Fibroblast of pulmonary artery (primary cell): ENCODE data around the gene ZNF777.
A peak's percentile ranks its signal among the peaks of the same experiment; 100 is the strongest.

Experiments used
- DNase-seq: peaks from one replicate; pipeline ENCODE4 v3.0.0-alpha.2; 2010; ENCODE audit warnings: low read depth
- H3K4me3 ChIP-seq: replicated peaks from 2 replicates; pipeline ENCODE4 v1.5.1; 2011; ENCODE audit warnings: low read depth, mild to moderate bottlenecking, control low read depth, low read length, moderate library complexity
- CTCF ChIP-seq: IDR thresholded peaks from 2 replicates; pipeline ENCODE4 v1.5.1; 2011; ENCODE audit warnings: mild to moderate bottlenecking, control low read depth, low read length, inconsistent platforms; ENCODE audit errors: missing control alignments

ZNF777 gene

DNA sequence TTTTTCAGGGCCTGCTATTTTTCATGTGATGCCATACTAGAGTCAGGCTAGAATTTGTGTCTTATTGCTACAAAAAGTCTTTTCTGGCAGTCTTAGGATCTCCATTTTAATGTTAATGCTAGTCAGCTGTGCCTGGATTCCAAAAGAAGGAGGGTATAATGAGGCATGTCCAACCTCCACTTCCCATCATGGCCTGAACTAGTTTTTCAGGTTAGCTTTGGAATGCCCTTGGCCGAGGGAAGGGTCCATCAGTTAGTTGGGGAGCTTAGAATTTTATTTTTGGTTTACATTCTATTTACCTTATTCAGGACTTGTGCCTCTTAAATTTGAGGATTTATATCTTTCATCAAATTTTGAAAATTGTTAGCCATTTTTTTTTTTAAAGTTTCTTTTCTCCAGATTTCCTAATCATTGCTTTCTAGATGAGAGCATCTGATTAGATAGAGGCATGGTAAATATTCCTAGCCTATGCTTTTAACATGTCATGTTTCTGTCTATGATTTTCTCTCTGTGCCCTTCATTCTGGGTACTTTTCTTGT, 6.5 kb upstream of the ZNF777 start:
- no peak for TF ChIP-seq CTCF
- no peak overlapping the region for H3K4me3 ChIP-seq
- DNase-seq, result no peak

DNA sequence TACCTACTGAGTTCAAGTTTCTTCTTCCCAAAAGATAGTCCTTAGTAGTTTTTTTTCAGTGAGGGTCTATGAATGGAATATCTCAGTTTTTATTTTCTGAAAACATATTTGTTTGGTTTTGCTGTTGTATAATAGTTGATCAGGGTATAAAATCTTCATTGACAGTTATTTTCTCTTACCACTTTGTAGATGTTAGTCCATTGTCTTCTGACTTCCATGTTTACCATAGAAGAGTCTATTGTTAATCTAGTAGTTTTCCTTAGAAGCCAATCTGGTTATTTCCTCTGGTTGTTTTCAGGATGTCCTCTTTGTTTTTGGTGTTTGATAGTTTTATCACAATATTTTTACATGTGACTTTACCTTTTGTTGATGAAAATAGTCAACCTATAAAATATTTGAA, 5.5 kb upstream of the ZNF777 start:
- TF ChIP-seq CTCF, result no peak
- no peak overlapping the region for H3K4me3 ChIP-seq
- DNase-seq, result no peak

DNA sequence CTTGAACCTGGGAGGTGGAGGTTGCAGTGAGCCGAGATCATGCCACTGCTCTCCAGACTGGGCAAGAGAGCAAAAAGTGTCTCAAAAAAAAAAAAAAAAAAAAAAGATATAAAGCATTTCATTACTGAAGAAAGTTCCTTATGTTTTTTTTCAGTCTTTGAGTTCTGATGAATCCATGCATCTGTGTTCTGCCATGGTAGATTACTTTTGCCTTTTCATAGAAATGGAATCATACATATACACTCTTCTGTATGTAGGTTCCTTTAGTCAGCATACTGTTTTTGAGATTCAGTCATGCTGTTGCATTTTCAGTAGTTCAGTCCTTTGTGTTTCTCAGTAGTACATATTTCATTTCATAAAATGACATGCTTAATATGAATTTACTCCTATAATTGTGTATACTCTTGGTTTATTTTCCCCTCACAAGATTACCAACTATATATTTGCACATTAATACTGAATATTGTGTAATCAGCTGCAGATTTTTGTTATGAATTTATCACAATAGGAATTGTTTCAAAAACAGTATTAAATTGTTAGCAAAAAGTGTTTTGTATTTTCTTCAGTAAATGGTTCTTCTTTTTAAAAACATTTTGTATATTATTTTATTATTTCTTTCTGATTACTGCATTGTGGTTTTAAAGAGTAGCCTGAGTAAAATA, 2.8 kb upstream of the ZNF777 start:
- TF ChIP-seq CTCF, result no peak
- DNase-seq, result no peak
- no peak overlapping the region for H3K4me3 ChIP-seq

DNA sequence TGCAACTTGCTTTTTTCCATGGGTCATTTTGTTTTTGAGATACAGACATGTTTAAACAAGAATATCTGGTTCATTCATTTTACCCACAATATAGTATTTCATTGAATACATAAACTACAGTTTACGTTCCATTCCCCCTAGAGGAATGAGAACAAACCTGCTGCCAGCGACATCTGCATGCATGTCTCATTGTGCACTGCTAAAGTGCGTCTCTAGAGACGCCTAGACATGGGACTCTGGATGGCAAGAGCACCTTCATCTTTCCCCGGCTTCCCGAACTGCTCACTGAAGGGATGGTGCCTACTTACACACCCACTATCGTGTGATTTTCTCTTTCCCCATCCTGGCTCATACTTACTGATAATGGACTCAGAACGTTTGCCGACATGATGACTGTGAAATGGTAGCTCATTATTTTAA, 1.2 kb upstream of the ZNF777 start:
- H3K4me3 ChIP-seq, result no peak overlapping the region
- no peak for DNase-seq
- TF ChIP-seq CTCF, result no peak

DNA sequence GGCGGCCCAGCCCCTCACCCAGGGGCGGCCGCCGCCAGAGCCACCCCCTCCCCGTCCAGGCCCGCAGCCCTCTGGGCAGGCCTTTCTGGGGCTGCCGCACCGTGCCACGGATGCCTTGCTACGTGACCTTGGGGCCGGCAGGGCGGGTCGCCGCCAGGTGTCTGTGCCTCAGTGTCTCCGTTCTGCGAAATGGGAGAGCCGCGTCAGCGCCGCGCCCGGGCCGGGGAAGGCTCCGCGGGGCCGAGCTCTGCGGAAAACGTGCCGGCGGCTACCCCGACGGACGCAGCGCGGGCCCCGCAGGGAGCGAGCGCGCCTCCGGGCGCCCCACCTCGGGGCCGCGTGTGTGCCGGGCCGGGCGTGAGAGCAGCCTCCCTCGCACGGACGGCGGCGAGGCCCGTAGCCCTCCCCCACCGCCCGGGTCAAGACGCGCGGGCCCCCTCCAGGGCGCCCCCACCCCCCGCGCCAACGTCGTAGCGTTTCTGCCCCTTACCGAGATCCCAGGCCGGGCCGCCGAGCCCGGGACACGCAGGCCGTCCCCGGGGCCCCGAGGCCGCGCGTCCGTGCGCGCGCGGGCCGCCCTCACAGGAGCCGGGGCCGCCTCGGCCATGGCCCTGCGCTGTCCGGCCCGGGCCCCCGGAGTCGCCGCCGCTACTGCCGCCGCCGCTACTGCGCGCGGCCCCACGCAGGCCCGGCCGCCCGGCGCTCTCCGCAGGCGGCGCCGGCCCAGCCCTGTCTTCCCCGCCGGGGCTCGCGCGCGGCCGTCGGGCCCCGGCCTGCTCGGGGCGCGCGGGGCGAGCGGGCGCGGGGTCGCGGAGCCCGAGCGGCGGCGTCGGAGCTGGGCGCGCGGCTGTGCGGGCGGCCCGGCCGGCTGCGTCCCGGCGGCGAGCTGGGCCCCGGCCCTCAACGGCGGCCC, 1.1 kb downstream of the ZNF777 start:
- peak; percentile 6 for DNase-seq
- peak overlapping the region; percentile 72 for H3K4me3 ChIP-seq
- TF ChIP-seq CTCF, result no peak

DNA sequence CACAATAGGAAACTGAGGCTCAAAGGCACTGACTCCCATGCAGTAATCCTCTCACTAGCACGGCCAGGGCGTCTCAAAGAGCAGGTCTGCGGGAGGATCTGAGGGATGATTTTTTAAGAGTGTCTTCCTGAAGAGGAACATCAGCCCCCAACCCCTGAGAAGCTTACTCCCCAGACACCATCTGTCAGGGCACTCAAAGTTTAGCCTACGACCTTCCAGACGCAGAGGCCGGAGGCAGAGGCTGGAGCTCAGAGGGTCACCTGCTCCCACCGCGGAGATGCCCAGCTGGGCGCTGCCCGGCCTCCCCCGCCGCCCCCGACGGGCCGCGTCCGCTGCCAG, 1.7 kb downstream of the ZNF777 start:
- peak overlapping the region; percentile 58 for H3K4me3 ChIP-seq
- no peak for TF ChIP-seq CTCF
- no peak for DNase-seq
